AG04449 (cell line): Measurements from ENCODE around the gene ARID3B.

Experiments used
- CTCF ChIA-PET: fragments of 350-600 bp; formaldehyde crosslinking; extraction: SDS; loops from one replicate; lab custom pipeline; 2021; ENCODE audit warnings: antibody characterized with exemption; lab: Yijun Ruan, JAX
- POLR2A ChIA-PET: fragments of 400-600, 350-600 bp; formaldehyde crosslinking; extraction: SDS; loops from one replicate; lab custom pipeline; 2020; ENCODE audit warnings: antibody characterized with exemption, inconsistent platforms; lab: Yijun Ruan, JAX
- DNase-seq: peaks from one replicate; pipeline ENCODE4 v3.0.0-alpha.2; 2010; ENCODE audit warnings: low read depth, low spot score
- H3K4me3 ChIP-seq: 2 replicates; pipeline ENCODE4 v1.5.1; 2011; ENCODE audit warnings: low read depth, mild to moderate bottlenecking, control low read depth, low read length
- TF ChIP-seq, protein P1 (sequence below): IDR thresholded peaks from one replicate; pipeline ENCODE4 v1.5.1; 2011; ENCODE audit warnings: mild to moderate bottlenecking, moderate library complexity, low read length, control low read depth, inconsistent platforms; ENCODE audit not compliant: insufficient read depth; ENCODE audit errors: missing control alignments

The ARID3B gene

DNA sequence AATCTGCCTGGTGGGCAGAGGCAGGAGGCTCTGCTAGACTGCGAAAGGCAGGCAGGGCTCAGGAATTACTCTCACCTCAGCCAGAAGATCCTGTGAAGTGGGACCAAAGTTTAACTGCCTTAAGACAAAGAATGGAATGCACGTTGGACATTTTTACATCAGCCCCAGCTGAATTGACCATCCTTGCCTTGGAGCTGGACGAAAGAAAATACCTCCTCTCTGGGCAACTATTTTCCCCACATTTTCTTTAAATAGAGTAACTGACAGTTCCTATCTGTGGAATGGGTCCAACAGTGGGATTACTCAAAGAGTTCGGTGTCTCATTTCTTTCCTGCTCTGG is 28.7 kb downstream of the ARID3B start:
- no peak for DNase-seq
- TF ChIP-seq, protein P1, sequence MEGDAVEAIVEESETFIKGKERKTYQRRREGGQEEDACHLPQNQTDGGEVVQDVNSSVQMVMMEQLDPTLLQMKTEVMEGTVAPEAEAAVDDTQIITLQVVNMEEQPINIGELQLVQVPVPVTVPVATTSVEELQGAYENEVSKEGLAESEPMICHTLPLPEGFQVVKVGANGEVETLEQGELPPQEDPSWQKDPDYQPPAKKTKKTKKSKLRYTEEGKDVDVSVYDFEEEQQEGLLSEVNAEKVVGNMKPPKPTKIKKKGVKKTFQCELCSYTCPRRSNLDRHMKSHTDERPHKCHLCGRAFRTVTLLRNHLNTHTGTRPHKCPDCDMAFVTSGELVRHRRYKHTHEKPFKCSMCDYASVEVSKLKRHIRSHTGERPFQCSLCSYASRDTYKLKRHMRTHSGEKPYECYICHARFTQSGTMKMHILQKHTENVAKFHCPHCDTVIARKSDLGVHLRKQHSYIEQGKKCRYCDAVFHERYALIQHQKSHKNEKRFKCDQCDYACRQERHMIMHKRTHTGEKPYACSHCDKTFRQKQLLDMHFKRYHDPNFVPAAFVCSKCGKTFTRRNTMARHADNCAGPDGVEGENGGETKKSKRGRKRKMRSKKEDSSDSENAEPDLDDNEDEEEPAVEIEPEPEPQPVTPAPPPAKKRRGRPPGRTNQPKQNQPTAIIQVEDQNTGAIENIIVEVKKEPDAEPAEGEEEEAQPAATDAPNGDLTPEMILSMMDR = no peak
- H3K4me3 ChIP-seq = no peak overlapping the region
- POLR2A ChIA-PET = interaction anchor here (1.4 to 1.6 kb wide), 2 partner anchors 24 to 29 kb away, joined by 5 to 6 read pairs; no protein-coding TSS in a partner anchor
- CTCF ChIA-PET = interaction anchor here (0.8 to 1.8 kb wide), 3 partner anchors 12 to 195 kb away, joined by 3 to 6 read pairs (median 3); no protein-coding TSS in a partner anchor

DNA sequence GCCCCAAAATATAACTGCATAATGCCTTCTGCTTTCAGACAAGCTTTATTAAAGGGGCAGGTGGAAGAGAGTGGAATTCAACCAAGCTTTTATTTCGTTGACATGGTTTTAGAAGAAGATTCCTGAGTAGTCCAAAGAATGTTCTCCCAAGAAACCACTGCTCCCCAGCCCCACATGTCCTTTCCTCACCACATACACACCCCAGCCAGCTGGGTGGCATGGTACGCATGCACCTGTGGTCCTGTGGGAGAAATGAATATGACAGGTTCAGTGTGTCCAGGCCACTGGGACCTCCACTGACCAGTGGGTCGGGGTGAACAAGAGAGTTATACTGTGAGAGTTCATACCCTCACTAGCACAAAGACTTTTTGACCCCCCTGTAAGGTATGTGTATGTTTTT is 30.2 kb downstream of the ARID3B start:
- ChIA-PET CTCF (interaction anchor here (1.1 to 2.2 kb wide), 3 partner anchors 19 to 197 kb away, joined by 3 to 6 read pairs (median 6); no protein-coding TSS in a partner anchor), POLR2A (no interaction called here)

DNA sequence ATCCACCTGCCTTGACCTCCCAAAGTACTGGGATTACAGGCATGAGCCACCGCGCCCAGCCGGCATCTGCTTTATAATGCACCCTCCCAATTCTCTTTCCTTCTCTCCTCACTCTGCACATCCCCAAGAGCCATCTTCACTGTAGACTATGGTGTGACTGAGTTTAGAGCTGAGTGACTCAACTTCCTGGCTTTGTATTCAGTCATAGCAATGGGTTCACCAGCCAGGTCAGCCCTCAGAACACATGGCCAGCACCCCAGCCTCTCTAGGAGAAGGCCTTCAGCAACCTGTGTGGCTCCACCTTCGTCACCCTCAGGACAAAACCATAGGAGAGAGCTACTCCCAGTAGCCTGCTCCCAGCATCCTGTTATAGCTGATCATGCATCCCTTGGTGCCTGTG is 33.0 kb downstream of the ARID3B start:
- DNase-seq = no peak
- no peak overlapping the region for H3K4me3 ChIP-seq
- TF ChIP-seq, protein P1 = no peak
- ChIA-PET CTCF (no interaction called here), POLR2A (no interaction called here)

More for the DNA sequence above, 30.2 kb downstream of the ARID3B start:
- no peak for DNase-seq
- TF ChIP-seq, protein P1 = no peak
- no peak overlapping the region for H3K4me3 ChIP-seq

DNA sequence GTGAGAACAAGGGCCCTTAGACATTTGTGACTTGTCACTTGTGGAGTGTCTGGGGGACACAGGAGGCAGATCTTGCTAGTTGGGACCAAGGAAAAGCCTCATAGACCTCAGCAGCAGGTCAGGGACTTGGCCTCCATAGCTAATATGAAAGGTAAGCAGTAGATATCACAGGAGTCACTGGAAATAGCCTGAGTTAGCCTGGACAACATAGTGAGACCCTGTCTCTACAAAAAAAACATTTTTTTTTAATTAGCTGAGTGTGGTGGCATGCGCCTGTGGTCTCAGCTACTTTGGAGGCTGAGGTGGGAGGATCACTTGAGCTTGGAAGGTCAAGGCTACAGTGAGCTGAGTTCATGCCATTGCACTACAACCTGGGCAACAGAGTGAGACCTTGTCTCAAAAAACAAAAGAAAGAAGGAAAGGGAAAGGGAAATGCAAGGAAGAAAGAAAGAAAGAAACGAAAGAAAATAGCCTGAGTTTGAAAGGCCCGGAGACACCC is 37.5 kb downstream of the ARID3B start:
- no peak for DNase-seq
- TF ChIP-seq, protein P1 = no peak
- ChIA-PET CTCF (interaction anchor here (1.2 to 2.0 kb wide), 2 partner anchors 11 to 202 kb away, joined by 3 to 5 read pairs; no protein-coding TSS in a partner anchor), POLR2A (no interaction called here)
- no peak overlapping the region for H3K4me3 ChIP-seq

DNA sequence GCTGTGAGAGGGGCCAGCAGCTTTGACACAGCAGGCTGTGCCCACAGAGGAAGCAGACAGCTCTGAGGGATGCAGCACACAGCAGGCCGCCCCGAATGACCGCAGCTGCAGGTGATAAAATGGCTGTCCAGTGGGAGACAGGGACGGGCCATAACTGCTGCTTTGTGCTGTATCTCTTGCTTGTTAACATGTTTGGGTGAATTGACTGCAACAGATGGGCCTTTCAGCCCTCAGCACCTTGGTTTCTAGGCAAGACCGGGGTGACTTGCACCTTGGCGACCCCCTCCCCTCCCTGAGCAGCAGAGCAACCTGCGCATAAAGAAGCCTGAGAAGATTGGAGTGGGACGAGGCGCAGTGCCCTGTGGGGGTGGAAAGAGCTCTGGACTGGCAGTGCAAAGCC is 38.0 kb downstream of the ARID3B start:
- no peak overlapping the region for H3K4me3 ChIP-seq
- TF ChIP-seq, protein P1 = no peak
- DNase-seq = no peak
- ChIA-PET POLR2A (no interaction called here), CTCF (interaction anchor here (1.2 to 2.0 kb wide), 3 partner anchors 11 to 202 kb away, joined by 3 to 5 read pairs (median 4); no protein-coding TSS in a partner anchor)

DNA sequence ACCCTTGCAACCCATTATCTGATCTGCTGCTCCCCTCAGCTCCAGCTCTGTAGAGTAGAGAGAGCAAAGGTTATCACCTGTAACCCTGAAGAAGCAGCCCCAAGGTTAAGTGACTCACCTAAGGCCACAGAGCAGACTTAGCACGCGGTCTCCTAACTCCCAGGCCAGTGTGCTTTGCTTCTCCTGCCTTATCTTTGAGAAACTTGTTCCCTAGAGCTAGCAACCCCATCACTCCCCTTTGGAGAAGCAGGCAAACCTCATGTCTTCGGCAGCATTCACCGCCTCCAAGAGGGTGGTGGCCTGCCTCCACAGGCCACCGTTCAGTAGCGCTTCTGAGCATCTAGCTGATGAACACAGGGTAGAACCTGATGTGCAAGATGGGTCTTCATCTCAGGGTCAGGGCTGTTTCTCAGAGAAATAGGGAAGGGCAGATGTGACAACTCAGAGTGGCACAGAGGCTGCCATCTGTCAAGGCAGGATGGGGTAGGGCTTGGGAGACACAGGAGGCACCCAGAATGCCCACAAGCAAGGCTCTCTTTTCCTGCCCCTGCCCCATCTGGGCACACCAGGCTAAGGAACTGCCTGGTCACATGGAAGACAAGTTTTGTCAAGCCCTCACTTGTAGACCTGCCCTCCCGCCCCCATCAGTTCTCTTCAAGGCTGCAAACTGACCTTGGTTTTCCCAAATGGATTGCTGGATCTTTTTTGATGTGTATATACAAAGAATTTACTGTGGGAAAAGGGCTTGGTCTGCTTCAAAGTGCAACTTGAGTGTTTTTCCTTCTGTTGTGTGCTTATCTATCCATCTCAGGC is 39.7 kb downstream of the ARID3B start:
- DNase-seq = no peak
- POLR2A ChIA-PET = no interaction called here
- CTCF ChIA-PET = interaction anchor here (1.0 to 2.0 kb wide), 3 partner anchors 9 to 40 kb away, joined by 4 to 5 read pairs (median 4); no protein-coding TSS in a partner anchor
- TF ChIP-seq, protein P1 = no peak
- no peak overlapping the region for H3K4me3 ChIP-seq
